ENCODE measurements around the gene BRF1. TPM values are rescaled to one million over a fixed set of nuclear protein-coding genes. Genes with fewer than 3 reads are reported as not detected.

BRF1 gene
- total and polyA plus RNA-seq, 2 experiments from 2014 or later, result 23.6 to 35.9 TPM

DNA sequence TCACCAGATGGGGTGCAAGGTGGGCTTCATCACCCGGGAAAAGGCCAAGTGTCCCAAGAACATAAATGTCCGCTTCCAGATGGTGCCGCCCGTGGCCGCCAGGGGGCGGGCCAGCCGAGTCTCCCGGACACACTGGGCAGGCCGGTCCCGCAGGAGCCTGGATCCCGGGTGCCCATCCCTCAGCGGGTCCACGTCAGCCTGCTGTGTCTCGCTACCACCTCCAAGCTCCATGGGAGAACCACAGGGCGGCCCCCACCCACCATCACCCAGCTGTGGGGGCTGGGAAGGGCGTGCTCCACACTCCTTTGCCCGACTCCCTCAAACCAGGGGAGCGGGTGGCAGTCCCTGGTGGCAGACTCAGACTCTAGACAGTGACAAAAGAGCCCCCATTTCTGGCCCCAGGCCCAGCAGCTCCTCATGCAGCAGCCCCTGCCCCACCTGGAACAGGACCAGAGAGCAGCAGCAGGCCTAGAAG lies 97.7 kb downstream of the BRF1 start:
- Histone ChIP-seq H3K79me2 (no peaks in the 10 kb centered on the region), H3K4me3 (no peak overlapping the region), H4K20me1 (ENCODE audit: insufficient read depth, poor library complexity, severe bottlenecking) (no peaks in the 10 kb centered on the region), H3K4me2 (peak overlapping the region; percentile 65), H3K27me3 (peaks cover 4% of the 10 kb centered on the region), H2AFZ (no peak overlapping the region), H3K36me3 (replicated peaks; ENCODE audit: insufficient read depth, low read depth) (no peaks in the 10 kb centered on the region), H3K9me3 (ENCODE audit: low read depth) (no peaks in the 10 kb centered on the region), H3K4me1 (ENCODE audit: insufficient read depth) (peaks cover 4% of the 10 kb centered on the region), H3K9me2 (replicated peaks; ENCODE audit: insufficient read depth) (no peaks in the 10 kb centered on the region), H3K27ac (no peak overlapping the region)
- DNase-seq (ENCODE audit: low spot score), result peak; percentile 85
- WGBS (ENCODE audit: low lambda C conversion rate, missing lambda C conversion rate), result 10% methylated on average over 16 of the region's 18 CpGs
- TF ChIP-seq EZH2 (IDR thresholded peaks at IDR 0.05; ENCODE audit: borderline replicate concordance) (no peak), EZH2phosphoT487 (IDR thresholded peaks at IDR 0.05; ENCODE audit: low read depth, severe bottlenecking, unreplicated experiment) (no peak)
- TF ChIP-seq, protein P1, sequence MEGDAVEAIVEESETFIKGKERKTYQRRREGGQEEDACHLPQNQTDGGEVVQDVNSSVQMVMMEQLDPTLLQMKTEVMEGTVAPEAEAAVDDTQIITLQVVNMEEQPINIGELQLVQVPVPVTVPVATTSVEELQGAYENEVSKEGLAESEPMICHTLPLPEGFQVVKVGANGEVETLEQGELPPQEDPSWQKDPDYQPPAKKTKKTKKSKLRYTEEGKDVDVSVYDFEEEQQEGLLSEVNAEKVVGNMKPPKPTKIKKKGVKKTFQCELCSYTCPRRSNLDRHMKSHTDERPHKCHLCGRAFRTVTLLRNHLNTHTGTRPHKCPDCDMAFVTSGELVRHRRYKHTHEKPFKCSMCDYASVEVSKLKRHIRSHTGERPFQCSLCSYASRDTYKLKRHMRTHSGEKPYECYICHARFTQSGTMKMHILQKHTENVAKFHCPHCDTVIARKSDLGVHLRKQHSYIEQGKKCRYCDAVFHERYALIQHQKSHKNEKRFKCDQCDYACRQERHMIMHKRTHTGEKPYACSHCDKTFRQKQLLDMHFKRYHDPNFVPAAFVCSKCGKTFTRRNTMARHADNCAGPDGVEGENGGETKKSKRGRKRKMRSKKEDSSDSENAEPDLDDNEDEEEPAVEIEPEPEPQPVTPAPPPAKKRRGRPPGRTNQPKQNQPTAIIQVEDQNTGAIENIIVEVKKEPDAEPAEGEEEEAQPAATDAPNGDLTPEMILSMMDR (IDR thresholded peaks at IDR 0.05; ENCODE audit: poor library complexity), result peak; percentile 96

DNA sequence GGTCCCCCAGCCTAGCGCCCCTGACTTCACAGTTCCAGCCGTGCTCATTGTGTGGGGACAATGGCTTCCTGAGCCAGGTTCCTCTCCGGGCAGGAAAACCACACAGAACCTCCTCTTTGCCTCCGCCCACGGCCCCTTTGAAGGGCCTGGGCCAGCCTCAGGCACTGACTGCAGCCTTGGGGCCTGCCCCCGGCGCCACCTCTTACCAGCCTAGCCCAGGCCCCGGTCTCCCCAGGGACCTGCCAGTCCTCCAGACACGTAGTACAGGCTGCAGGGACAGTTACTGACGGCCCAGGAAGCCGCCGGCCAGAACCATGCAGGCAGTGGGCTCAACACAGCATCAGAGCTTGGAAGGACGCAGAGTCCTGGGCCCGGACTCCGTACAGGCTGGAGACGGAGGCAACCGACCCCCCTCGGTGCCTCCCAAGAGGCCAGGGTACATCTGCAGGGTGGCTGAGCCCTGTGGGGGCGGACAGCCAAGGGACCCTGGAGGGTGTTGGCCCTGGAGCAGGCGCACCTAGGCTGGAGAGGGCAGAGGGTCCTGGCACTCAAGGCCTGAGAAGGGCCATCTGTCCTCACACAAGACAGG lies 98.8 kb downstream of the BRF1 start:
- 80% methylated on average over 20 of the region's 20 CpGs for WGBS (ENCODE audit: low lambda C conversion rate, missing lambda C conversion rate)
- H3K79me2 ChIP-seq, result no peaks in the 10 kb centered on the region
- no peaks in the 10 kb centered on the region for H3K9me3 ChIP-seq (ENCODE audit: low read depth)
- peaks cover 14% of the 10 kb centered on the region for H3K27me3 ChIP-seq
- peaks cover 10% of the 10 kb centered on the region for H3K4me1 ChIP-seq (ENCODE audit: insufficient read depth)
- TF ChIP-seq, protein P1 (IDR thresholded peaks at IDR 0.05; ENCODE audit: poor library complexity), result no peak
- TF ChIP-seq EZH2 (IDR thresholded peaks at IDR 0.05; ENCODE audit: borderline replicate concordance) (no peak), EZH2phosphoT487 (IDR thresholded peaks at IDR 0.05; ENCODE audit: low read depth, severe bottlenecking, unreplicated experiment) (no peak)
- DNase-seq (ENCODE audit: low spot score), result no peak
- no peak overlapping the region for H3K4me3 ChIP-seq
- no peaks in the 10 kb centered on the region for H4K20me1 ChIP-seq (ENCODE audit: insufficient read depth, poor library complexity, severe bottlenecking)
- H3K27ac ChIP-seq, result no peak overlapping the region
- H3K4me2 ChIP-seq, result no peak overlapping the region
- H3K9me2 ChIP-seq (replicated peaks; ENCODE audit: insufficient read depth), result no peaks in the 10 kb centered on the region
- no peaks in the 10 kb centered on the region for H3K36me3 ChIP-seq (replicated peaks; ENCODE audit: insufficient read depth, low read depth)
- no peak overlapping the region for H2AFZ ChIP-seq

DNA sequence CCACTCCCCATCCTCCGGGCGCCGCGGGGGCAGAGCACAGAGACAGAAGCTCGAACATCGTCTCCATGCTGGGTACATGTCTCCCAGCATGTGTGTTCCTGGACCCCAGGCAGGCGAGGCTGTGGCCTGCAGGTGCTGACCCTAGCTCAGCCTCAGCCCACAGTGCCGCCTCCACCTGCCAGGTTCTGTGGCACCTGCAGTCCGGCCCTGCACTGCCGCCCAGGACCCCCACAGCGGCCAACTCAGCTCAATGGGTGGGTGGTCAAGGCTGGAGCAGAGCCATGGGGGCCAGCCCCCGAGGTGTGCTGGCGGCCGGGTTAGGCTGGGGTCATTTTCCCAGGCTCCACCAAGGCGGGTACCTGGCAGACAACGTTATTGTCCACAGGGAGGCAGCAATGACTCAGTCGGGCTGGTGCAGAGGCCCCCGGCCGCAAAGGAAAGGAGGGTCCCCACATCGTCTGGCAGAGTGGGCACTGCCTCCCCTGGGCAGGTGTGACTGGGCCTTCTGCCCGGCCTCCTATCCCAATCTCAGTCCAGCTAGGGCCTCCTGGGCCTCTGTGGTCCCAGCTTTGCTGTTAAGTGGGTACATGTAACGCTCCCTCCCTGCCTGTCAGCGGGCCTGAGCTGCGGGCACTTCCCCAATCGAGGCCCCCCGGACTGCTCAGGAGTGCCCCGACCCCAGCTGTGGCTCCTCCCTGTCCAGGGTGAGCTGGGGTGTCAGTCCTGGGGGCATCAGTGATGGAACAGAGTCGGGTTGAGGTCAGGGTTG lies 99.5 kb downstream of the BRF1 start:
- Histone ChIP-seq H3K4me1 (ENCODE audit: insufficient read depth) (peaks cover 17% of the 10 kb centered on the region), H2AFZ (no peak overlapping the region), H3K36me3 (replicated peaks; ENCODE audit: insufficient read depth, low read depth) (no peaks in the 10 kb centered on the region), H3K4me2 (no peak overlapping the region), H3K4me3 (no peak overlapping the region), H3K79me2 (no peaks in the 10 kb centered on the region), H3K27me3 (peaks cover 19% of the 10 kb centered on the region), H3K9me3 (ENCODE audit: low read depth) (no peaks in the 10 kb centered on the region), H3K9me2 (replicated peaks; ENCODE audit: insufficient read depth) (no peaks in the 10 kb centered on the region), H4K20me1 (ENCODE audit: insufficient read depth, poor library complexity, severe bottlenecking) (no peaks in the 10 kb centered on the region), H3K27ac (no peak overlapping the region)
- no peak for DNase-seq (ENCODE audit: low spot score)
- 76% methylated on average over 28 of the region's 28 CpGs for WGBS (ENCODE audit: low lambda C conversion rate, missing lambda C conversion rate)
- TF ChIP-seq EZH2phosphoT487 (IDR thresholded peaks at IDR 0.05; ENCODE audit: low read depth, severe bottlenecking, unreplicated experiment) (no peak), EZH2 (IDR thresholded peaks at IDR 0.05; ENCODE audit: borderline replicate concordance) (no peak)
- TF ChIP-seq, protein P1 (IDR thresholded peaks at IDR 0.05; ENCODE audit: poor library complexity), result no peak

Data from hepatocyte (in vitro differentiated cells).